22Rv1 (cell line): Measurements from ENCODE around the gene AGAP1.

ENCODE experiments used
- ZFX ChIP-seq: fragments of 450-650 bp; IDR thresholded peaks from 2 replicates; pipeline ENCODE4 v1.6.1; 2017; ENCODE audit warnings: antibody characterized with exemption, borderline replicate concordance
- TF ChIP-seq, protein P1 (sequence below): fragments of 450-650 bp; IDR thresholded peaks from 2 replicates; pipeline ENCODE4 v1.5.1; 2017; ENCODE audit warnings: mild to moderate bottlenecking

DNA sequence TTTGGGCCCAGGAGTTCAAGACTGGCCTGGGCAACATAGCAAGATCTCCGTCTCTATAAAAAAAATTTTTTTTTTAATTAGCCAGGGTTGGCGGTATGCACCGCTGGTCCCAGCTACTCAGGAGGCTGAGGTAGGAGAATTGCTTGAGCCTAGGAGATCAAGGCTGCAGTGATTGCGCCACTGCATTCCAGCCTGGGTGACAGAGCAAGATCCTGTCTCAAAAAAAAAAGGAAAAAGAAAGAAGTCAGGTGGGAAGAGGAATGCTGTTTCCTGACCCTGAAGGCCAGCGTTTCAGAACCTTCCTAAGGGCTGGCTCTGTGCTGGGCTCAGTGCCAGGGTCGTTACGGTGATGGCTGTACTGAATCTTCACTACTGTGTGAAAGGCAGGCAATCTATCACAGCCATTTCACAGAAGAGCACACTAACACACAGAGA is 35.0 kb upstream of the AGAP1 start:
- TF ChIP-seq, protein P1, sequence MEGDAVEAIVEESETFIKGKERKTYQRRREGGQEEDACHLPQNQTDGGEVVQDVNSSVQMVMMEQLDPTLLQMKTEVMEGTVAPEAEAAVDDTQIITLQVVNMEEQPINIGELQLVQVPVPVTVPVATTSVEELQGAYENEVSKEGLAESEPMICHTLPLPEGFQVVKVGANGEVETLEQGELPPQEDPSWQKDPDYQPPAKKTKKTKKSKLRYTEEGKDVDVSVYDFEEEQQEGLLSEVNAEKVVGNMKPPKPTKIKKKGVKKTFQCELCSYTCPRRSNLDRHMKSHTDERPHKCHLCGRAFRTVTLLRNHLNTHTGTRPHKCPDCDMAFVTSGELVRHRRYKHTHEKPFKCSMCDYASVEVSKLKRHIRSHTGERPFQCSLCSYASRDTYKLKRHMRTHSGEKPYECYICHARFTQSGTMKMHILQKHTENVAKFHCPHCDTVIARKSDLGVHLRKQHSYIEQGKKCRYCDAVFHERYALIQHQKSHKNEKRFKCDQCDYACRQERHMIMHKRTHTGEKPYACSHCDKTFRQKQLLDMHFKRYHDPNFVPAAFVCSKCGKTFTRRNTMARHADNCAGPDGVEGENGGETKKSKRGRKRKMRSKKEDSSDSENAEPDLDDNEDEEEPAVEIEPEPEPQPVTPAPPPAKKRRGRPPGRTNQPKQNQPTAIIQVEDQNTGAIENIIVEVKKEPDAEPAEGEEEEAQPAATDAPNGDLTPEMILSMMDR, result no peak
- TF ChIP-seq ZFX, result no peak
